ENCODE results near the gene TH.

GRCh38 chr11:2214527-2215229 lies 43.1 kb upstream of the TH start:
- no peak for TF ChIP-seq CTBP1 (IDR thresholded peaks at IDR 0.05; ENCODE audit: borderline replicate concordance)
- no peak for TF ChIP-seq FOXM1 (IDR thresholded peaks at IDR 0.05; ENCODE audit: borderline replicate concordance)
- no peak for TF ChIP-seq SP1 (IDR thresholded peaks at IDR 0.05)
- TF ChIP-seq L3MBTL2 (conservative IDR thresholded peaks at IDR 0.05): no peak
- no peak for TF ChIP-seq LEF1 (IDR thresholded peaks at IDR 0.05; ENCODE audit: borderline replicate concordance)
- TF ChIP-seq FOXK2 (IDR thresholded peaks at IDR 0.05): no peak
- TF ChIP-seq BHLHE40 (IDR thresholded peaks at IDR 0.05; ENCODE audit: borderline replicate concordance): no peak
- no peak for TF ChIP-seq ARNT (IDR thresholded peaks at IDR 0.05)
- TF ChIP-seq SUZ12 (IDR thresholded peaks at IDR 0.05): no peak
- no peak for TF ChIP-seq PKNOX1 (IDR thresholded peaks at IDR 0.05)

Data from HEK293T (cell line).